HuH-7 (cell line): ENCODE measurements around the gene BUD31.
"Not testable (repeated sequence)": the region's sequence is repeated elsewhere in the genome, so short reads cannot be mapped to it uniquely, and the experiment has no call there.

Source experiments
- DNase-seq: peaks from one replicate; pipeline ENCODE4 v3.0.0; 2011; ENCODE audit warnings: low spot score

BUD31 gene

DNA sequence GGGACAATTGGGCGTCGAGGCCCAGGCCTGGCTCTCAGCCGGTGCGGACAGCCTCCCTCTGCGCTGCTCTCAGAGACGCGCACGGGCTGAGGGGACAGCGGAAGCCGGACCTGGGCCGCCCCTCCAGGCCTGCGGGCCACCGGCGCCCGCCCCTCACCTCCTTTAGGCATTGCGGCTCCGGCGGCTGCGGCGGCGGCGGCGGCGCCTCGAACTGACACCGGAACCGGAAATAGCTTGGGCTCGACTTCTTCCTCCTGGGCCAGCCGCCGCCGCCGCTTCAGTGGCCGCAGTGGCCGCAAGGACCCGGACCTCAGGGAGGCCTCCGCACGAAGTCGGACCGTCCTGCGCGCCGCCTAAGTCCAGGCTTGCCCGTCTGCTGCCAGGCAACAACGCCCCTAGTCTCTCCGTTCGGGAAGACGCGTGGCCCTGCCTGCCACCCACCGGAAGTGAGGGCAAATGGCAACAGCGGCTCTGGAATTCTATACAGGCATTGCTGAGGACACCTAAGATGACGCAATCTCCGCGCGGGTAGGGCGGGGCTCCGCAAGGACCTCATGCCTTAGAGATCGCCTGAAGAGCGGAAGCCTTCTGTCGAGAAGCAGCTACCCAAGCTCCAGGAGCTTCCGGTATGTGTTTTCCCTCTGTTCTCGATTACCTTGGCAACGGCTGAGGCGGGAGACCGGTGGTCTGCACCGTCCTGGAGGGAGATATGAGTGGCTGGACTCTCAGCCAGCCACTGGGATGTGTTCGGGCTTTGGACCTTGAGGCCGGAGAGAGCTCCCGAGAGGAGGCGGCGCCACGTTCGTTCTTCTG lies at the start of gene BUD31, which contains the start of gene PDAP1:
BUD31 (plus strand) TSS at position 591 of the 813 bp plus-strand sequence. CDS start 2,124 bp downstream, outside the sequence.
PDAP1 (minus strand) TSS at position 219 of the 813 bp plus-strand sequence; CDS start at position 170, 49 bp downstream.
- peak; percentile 97 for DNase-seq

DNA sequence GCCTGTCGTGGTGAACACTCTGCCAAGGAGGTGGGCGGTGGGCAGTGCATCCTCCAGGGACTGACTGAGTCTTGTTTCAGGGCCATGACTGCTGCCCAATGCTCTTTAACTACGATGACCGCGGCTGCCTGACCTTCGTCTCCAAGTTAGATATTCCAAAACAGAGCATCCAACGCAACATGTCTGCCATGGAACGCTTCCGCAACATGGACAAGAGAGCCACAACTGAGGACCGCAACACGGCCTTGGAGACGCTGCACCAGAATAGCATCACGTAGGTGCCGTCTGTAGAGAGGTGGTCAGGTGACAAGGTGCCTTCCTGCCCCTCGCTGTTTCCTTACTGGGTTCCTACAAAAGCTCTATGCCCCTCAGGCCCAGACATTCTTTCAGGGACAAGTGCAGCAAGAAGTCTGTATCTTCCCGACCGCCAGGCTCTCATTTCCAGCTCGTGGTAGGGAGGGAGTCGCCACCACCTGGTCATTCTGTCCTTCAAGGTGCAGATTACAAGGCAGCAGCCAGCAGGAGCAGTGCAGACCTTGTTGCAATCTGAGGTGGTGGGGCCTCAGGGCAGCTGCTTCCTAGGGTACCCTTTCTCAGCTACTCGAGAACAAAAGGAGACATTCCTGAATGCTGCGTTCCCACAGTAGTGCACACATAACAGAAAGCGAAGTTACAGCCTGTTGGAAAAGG lies 49.2 kb upstream of the BUD31 start:
- no peak for DNase-seq

DNA sequence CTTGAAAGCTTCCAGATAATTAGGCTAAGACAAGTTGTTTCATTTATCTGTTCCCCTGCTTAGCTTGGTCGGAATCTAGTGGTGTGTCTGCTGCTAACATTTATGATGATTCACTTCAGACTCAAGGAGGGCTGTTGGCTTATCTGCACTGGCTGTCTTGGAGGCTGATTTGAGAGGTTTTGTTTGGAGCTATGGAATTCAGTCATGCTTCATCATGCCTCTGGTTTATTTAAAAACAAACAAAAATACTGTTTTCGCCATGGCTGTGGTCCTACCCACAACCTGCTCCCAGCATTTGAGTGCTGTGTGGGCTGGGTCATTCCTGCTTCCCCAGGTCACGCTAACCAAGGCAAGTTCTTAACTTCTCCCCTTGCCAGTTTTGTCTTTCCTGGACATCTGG lies 46.0 kb upstream of the BUD31 start:
- no peak for DNase-seq

DNA sequence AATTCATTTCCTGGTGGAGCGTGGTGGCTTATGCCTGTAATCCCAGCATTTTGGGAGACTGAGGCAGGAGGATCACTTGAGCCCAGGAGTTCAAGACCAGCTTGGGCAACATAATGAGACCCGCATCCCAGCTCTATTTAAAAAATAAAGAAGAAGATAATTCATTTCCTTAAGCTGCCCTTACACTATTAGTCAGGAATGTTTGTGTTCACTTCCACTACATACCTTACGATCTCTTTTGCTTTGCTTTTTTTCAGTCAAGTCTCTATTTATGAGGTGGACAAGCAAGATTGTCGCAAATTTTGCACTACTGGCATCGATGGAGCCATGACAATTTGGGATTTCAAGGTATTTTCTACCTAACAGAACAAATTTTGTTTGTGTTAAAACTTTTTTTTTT lies 45.5 kb upstream of the BUD31 start:
- no peak for DNase-seq

DNA sequence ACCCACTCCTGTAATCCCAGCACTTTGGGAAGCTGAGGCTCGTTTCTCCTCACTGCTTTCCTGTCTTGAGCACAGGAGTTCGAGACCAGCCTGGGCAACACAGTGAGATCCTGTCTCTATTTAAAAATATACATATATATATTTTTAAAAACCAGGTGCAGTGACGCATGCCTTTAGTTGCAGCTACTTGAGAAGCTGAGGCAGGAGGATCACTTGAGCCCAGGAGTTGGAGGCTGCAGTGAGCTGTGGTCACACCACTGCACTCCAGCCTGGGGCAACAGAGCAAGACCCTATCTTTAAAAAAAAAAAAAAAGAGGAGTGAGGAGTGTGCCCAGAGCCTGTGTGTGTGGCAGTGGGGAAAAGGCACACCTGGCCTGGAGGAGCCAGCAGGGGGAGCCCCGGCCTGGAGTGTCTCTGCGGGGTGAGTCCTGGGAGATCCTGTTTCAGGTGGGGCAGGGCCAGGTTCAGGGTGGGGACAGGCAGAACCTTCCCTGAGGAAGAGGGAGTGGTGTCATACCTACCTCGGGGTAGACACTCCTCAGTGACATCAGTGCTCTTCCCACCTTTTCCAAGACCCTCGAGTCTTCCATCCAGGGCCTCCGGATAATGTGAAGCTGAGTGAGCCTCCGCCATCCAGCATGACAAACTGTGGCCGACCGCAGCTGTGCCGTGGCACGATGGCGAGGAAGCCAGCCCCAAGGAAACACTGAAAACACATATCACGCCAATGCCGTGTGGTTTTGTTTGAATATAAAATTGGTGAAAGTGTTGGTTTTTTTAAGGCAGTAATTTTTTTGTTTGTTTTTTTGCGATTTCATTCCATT lies 43.2 kb upstream of the BUD31 start:
- DNase-seq: peak; percentile 83

DNA sequence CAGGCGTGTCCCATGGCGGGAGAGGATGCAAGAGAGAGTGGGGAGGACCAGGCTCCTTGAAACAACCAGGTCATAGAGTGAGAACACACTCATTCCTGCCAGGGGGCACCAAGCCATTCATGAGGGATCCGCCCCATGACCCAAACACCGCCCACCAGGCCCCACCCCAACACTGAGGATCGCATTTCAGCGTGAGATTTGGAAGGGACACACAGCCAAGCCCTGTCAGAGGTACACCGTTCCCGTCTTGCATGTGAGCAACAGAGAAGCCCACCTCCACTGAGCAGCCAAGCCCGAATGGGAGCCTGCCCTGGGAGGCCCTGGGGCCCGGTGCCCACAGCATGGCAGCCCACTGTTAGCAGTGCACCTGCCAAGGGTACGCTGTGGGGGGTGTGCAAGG lies 42.1 kb upstream of the BUD31 start:
- DNase-seq: no peak

DNA sequence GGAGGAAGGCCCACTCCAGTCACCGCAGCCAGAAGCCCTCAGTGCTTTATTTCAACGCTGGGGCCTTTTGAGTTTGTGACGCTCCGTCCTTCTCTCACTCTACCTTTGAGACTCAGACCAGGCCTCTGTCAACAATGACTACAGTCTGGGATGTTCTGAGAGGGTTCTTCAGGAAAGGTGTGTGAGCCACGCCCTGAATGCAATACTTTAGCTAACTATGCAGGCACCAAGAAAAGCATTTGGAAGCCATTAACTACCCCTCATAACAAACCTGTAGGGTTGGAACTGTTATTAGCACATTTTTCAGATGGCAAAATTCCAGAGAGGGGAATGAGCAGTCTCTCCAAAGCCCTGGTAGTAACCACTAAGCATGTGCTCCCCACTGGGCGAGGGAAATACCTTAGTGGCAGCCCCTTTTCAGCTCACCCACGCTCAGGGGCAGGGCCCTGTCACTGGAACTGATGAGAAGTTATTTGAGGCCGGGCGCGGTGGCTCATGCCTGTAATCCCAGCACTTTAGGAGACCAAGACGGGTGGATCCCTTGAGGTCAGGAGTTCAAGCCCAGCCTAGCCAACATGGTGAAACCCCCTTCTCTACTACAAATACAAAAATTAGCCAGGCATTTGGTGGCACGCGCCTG lies 39.9 kb upstream of the BUD31 start:
- DNase-seq: no peak

DNA sequence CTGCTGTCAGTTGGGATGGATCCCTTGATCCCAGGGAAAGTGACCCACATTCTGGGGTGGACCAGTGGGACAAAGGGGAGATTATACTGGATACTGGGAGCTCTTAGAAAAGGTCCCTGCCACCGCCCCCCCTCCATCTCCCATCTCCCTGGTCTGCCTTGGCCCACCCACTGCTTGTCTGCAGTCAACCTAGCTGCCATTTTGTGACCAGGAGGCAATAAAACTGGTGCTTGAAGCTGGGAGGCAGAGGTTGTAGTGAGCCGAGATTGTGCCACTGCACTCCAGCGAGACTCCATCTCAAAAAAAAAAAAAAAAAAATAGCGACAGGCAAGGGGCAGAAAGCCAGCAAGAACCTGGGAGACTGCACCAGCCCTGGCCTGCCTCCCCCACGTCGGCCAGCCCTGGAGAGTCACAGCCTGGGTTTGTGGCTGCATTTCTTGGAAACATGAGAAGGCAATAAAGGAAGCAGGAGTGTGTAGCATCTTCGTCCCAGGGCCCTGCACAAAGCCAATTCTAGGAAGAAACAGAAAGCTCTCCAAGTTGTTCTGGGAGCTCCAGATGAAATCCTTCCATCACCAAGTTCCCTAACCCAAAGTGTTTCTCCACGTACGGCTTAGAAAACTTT lies 38.9 kb upstream of the BUD31 start:
- DNase-seq: no peak

DNA sequence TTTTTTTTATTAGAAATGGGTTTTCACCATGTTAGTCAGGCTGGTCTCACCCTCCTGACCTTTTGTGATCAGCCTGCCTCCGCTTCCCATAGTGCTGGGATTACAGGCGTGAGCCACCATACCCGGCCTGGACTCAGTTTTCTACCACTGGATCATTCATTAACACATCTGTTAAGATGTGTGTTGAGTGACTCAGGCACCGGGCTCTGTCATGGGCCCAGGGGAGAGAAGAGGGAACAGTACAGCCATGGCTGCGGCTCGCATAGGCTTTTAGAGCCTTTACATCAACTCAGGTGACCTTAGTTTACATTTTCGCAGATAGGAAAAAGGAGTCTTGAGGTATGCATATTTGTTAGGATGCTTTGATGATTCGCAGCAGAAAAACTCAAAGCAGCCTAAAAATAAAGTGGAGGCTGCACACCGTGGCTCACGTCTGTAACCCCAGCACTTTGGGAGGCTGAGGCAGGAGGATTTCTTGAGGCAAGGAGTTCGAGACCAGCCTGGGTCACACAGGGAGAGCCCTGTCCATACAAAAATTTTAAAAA lies 37.3 kb upstream of the BUD31 start:
- DNase-seq: no peak

DNA sequence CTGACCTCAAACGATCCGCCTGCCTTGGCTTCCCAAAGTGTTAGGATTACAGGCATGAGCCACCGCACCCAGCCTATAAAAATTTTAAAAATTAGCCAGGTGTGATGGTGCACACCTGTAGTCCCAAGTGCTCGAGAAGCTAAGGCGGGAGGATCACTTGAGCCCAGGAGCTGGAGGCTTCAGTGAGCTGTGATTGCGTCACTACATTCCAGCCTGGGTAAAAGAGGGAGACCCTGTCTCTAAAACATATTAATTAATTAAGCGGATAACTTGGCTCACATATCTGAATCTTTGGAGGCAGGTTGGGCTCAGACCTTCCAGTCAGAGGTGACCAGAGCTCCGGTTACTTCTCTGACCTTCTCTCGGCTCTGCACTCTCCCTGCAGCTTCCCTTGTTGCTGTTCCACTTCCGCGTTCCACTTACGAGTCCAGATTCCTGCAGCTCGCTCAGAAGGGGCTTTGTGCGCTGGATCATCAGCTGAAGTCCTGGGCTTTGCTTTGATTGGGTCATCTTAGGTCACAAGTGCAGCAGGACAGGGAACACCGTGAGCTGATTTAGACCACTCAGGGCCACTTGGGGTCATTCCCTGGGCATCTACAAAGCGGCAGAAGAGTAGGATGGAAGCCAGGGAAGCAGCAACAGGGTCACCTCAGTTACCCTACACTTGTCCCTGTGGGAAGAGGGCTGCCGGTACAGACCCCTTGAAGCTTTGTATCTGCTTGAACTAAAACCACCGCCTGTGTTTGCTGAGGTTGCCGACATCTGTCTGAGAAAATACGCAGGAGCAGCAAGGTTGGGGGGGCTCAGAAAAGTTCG lies 36.3 kb upstream of the BUD31 start:
- DNase-seq: peak; percentile 84

DNA sequence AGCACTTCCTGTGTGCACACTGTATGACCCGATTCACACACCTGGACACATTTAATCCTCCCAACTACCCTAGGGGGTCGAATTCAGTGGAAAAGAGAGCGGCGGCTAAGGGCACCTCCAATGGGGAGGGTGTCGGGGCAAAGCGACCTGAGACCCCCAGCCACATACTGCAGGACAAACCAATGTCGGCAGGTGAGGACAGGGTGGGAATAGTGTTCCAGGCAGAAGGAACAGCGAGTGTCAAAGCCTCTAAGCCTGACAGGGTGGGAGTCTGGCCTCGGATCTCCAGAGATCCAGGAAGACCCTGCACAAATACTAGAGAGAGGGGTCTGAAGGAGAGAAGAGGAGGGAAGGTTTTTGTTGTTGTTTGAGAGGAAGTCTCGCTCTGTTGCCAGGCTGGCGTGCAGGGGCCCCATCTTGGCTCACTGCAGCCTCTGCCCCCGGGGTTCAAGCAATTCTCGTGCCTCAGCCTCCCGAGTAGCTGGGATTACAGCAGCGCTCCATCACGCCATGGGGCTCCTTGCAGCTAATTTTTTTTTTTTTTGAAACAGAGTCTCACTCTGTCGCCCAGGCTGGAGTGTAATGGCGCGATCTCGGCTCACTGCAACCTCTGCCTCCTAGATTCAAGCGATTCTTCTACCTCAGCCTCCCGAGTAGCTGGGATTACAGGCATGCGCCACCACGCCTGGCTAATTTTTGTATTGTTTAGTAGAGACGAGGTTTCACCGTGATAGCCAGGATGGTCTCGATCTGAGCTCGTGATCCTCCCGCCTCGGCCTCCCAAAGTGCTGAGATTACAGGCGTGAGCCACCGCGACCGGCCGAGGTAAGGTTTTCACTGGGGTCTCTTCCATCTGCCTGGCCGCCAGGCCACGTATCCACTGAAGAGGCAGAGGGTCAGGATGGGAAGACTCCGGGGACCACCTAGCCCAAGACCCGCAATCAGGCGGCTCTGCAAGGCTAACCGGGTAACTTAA lies 35.4 kb upstream of the BUD31 start:
- no peak for DNase-seq

DNA sequence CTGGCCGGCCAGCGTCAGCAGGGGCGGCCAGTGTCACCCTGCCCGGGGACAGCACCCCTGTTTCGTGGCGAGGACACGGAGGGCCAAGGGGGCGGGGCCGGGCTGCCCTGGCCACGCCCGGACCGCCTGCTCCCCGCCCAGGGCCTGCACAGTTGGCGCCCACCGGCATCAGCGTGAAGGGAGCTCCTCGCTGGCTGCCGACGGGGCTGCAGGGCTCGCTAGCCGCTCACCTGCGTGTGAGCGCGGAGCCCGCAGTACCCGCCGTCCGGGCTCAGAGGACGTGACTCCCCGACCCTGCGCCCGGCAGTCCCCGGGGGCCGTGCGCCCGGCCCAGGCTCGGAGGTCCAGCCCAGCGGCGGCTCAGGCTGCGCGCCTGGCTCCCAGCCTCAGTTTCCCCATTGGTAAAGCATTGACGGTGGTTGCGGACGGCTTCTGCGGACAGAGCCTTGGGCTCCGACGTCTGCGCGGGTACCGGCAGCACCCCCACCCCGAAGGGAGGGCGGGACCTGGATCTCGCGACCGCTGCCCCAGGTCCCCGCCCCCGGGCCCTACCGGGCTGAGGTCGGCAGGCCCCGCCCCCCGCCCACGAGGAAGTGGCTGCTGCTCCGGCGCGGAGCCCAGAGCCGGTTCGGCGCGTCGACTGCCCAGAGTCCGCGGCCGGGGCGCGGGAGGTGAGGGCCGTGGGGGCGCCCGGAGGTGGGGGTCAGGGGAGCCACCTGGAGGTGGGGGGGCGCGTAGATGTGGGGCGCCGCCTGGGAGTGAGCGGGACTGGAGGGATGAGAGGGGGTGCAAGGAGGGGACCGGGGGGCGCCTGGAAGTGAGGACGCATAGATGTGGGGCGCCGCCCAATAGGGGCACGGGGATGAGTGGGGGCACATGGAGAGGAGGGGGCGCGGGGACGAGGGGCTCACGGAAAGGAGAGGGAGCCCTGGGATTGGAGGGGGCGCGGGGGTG lies 34.4 kb upstream of the BUD31 start, which contains the start of gene ARPC1B:
ARPC1B (plus strand) TSS at position 620 of the 954 bp plus-strand sequence. CDS start 10,985 bp downstream, outside the sequence.
- DNase-seq: peak; percentile 95

DNA sequence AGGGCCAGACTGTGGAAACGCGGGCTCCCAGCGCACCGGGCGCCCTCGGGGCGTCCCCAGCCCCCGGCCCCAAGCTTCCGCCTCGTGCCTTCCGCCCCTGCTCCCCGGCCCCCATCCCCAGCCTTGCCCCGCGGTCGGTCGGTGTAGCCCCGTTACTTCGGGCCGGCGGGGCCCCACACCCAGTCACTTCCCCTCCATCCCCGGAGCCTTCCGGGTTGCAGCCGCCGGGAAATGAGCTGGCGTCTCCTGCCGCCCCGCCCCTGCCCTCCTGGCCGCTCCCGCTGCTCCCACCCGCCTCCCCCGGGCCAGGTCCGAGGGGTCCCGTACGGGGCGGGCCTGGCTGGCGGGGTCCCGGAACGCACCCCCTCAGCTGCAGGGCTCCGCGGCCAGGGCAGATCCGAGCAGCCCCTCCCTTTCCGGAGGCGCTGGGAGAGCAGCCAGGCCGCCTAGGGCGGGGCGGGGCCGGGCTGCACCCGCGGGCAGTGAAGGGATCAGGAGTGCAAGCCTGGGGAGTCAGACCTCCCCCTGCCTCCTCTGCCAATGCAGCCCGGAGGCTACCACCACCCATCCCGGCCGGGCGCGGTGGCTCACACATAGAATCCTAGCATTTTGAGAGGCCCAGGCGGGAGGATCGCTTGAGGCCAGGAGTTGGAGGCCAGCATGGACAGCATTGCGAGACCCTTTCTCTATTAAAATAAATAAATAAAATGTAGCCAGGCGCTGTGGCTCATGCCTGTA lies 33.5 kb upstream of the BUD31 start:
- peak; percentile 80 for DNase-seq

DNA sequence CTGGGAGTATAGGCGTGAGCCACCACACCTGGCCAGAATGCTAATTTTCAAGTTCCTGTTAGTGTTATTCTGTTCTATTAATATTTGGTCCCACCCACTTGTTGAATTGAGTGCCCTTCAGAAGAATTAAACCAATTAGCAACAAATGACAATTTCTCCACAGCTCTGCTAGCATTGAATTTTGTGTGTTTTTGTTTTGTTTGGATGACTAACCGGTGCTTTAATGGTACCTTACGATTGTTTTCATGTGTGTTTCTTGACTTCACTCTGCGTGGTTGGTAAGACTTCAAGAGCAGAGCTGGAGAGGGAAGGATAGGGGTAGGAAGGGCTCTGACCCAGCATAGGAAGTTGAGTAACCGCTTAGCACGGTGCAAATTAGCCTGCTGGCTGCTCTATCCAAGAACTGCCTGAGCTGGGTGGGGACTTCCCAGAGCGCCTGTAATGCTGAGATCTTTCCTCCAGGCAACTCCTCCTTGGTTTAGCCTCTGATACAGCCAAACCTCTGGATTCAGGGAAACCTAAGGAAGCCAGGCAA lies 29.7 kb upstream of the BUD31 start:
- DNase-seq: peak; percentile 72

DNA sequence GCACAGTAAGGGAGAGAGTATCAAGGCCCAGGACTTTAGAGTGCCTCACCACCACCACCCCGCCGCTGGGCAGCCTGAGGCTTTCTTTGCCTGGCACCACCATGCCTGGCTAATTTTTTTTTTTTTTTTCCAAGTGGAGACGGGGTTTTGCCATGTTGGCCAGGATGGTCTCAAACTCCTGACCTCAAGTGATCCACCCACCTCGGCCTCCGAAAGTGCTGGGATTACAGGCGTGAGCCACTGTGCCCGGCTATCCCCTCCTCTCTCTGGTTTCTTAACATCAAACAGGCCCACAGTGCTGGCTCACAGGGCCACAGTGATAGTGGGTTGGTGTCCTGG lies 29.1 kb upstream of the BUD31 start:
- not testable (repeated sequence) for DNase-seq

DNA sequence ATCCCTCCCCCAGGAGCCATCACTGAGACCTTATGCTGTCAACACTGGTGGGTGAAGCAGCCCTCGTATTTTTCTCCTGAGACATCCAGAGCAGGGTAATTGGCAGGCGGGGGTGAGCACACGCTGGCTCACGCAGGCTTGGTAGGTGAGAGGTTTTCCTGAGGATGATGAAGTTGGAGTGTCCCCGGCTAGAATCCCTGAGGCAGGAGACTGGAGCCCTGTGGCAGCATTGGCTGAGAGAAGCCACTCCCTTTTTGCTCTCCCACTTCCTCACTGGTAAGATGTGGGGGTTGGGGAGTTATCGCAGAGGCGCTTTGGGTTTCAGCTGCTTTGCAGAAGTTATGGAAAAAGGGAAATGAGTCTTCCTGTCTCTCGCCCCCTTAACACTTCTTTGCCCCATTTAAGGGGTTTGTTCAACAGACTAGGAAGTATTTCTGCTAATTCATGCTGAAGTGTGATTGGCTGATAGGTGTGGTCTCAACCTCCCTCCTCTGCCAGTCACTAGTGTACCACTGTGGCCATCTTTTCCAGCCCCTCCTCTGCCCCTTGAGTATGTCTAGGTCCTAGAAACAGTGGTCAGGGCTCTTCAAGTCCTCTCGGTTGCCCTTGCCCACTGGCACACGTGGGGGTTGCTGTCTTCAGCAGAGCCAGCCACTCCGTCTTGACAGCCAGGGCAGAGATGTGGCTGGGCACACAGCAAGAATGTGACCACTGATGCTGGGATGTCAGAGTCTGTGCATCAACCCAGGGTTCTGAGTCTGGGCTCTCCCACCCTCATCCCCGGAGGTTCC lies 28.5 kb upstream of the BUD31 start:
- peak; percentile 12 for DNase-seq
